ENCODE data around the gene PDE5A.
"Not testable (repeated sequence)": the region's sequence is repeated elsewhere in the genome, so short reads cannot be mapped to it uniquely, and the experiment has no call there.

Gene PDE5A

DNA sequence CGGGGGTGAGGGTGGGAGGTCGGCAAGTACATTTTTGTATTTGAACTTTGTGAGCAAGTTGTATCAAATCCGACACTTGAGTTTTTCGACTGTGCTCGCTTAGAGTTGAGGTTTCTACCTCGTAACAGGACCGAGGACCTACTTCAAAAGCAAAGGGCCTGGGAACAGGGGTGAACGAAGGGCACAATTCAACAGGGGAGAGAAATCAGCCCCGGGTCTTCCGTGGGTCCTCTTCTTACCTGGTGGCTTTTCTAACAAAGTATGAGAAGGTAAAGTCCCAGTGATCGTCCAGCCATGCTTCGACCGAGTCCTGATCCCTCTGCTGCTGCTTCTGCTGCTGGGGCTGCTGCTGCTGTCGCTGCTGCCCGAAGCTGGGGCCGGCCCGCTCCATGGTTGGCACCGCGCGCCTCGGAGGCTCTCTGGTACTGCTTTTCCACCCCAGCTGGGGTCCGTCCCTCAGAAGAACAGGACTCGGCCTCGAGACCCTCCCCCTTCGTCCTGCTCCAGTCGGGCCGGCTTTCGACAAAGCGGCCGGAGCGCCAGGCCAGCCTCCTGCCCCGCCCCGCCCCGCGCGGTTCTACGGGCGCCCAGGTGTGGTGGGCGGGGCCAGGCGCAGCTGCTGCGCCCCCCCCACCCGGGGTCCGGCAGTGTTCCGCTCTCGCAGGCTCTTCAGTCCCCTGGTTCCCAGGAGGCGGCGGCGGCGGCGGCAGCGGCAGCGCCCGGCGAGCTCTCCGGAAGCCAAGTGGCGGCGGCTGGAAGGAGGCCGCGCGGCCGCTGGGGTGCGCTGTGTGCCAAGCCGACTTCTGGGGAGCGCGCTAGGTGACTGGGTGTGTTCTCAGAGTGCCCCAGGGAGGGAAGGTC lies at the start of gene PDE5A:
Gene PDE5A (minus strand): TSS at position 524 of the 861 bp plus-strand sequence. CDS start 133 bp downstream, at position 391.
- peak; percentile 63 for DNase-seq (ENCODE audit: low spot score)

DNA sequence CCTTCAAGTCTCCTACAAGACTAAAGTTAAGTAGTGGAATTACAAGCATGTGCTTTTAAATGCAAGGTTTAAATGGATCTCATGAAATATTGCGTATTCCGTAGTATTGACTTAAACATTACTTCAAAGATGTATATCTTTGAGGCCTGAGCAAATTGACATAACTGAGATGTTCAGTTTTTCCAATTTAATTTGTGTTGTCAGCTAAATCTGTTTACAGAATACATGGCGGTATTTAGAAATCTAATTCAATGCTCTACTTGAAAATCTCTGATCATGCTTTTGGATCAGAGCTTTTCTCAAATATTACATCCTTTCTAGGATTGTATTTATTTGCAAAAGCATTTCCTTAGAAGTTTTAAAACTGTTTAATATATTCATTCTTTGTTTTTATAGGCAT lies 47.5 kb upstream of the PDE5A start:
- DNase-seq (ENCODE audit: low spot score) = no peak

DNA sequence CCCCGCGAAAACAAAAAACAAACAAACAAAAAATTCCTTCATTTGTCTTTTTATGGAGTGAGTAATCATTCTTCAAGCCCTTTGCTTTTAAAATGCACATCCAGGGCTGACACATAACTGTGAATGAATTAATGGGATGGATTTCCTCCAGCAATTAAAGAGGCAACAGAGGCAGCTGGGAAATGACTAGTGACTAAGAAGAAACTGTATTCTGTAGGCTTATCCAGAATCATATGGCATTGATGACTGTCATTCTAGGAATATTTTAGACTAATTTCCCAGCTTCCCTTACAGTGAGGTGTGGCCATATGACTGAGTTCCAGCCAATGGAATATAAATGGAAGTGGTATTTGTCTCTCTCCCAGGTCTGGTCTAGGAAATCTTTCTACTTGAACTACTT lies 46.8 kb upstream of the PDE5A start:
- DNase-seq (ENCODE audit: low spot score) = no peak

DNA sequence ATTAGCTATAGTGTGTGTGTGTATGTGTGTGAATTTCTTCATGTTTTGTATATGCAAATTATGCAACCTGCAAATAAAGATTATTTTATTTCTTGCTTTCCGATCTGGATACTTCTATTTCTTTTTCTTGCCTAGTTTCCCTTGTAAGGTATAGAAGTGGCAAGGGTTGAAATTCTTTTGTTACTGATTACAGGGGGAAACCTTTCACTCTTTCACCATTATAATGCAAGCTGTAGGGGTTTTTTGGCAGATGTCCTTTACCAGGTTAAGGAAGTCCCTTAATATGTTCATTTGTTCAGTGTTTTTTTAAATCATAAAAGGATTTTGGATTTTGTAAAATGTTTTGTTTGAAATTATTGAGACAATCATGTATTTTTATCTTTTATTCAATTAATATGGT lies 44.3 kb upstream of the PDE5A start:
- no peak for DNase-seq (ENCODE audit: low spot score)

DNA sequence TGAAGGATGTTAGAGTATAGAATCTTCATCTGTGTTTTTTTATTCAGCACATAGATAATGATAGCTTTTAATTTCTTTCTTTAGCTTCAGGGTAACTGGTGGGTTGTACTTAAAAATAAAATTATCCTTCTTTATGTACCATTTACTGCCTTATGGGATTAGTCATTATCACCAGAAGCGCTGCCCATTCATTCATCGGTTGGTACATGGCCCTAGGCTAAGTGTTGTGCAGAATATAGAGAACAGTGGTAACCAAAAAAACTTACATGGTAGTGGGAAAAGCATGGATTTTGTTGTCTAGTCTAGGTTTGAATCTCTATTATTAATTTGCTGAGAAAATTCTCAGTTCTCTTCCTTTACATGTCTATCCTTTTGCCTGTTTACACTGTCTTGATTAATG lies 43.5 kb upstream of the PDE5A start:
- no peak for DNase-seq (ENCODE audit: low spot score)

DNA sequence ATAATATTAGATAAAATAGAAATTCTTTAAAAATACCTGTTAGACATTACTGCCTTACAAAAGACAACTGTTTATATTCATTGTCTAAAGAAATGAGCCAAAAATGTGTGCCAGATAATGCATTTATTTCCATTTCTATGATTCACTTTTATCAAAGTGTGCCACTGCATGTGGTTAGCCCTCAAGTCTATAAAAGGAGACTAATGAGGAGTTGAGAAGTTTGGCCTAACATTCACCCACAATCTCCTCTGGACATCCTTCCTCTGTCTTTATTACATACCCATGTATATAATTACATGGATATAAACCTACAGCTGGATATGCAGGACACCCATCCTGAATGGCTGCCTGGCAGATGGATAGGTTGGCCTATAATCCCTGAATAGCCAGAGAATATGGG lies 42.6 kb upstream of the PDE5A start:
- no peak for DNase-seq (ENCODE audit: low spot score)

DNA sequence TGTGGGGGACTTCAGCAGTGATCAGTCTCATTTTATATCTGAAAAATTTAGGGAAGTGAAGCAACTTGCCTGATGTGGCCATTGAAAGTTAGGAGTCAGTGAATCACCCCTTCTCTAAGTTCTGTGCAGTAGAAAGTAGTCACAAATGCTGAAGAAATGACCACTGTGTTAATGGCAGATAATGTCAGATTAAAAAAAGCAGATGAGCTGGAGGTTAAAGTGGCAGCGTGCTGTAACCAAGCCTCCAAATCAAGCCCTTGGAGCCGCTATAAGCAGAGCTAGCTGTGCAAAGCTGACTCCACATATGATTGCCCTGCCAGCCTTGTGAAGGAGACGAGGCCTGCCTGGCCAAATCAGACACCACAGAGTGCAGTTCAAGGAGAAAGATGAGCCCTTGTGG lies 39.2 kb upstream of the PDE5A start:
- no peak for DNase-seq (ENCODE audit: low spot score)

DNA sequence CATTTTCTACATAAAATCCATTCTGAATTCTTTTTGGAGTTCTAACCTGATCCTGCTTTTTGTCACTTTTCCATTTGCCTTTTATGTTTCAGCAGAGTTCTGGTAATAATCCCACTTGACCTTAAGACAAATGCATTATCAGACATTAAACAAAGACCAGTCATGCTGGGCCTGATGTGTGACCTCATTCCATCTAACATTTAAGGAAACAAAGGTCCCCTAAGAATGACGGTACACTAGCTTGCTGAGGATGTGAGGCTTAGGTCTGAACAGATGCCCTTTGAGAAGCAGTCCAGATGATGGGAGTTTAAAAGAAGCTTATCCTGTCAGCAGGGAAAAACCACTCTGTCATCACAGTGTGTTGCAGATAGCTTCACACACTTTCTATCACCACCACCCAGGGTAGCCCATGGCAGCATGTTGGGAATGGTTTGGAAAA lies 38.1 kb upstream of the PDE5A start:
- DNase-seq (ENCODE audit: low spot score) = no peak

DNA sequence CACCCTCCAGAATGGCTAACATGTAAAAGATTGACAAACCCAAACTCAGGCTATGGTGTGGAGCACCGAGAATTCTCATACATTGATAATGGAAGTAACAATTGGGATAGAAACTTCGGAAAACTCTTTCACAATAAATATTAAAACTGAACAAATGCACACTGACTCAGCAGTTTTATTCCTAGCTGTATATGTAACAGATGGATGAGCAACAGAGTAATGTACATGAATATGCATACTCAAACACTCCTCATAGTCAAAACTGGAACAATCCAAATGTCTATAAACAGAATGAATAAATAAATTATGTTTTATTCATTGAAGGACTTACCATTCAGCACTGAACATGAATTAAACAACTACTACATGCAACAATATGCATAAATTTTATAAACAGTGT lies 37.1 kb upstream of the PDE5A start:
- DNase-seq (ENCODE audit: low spot score) = no peak

DNA sequence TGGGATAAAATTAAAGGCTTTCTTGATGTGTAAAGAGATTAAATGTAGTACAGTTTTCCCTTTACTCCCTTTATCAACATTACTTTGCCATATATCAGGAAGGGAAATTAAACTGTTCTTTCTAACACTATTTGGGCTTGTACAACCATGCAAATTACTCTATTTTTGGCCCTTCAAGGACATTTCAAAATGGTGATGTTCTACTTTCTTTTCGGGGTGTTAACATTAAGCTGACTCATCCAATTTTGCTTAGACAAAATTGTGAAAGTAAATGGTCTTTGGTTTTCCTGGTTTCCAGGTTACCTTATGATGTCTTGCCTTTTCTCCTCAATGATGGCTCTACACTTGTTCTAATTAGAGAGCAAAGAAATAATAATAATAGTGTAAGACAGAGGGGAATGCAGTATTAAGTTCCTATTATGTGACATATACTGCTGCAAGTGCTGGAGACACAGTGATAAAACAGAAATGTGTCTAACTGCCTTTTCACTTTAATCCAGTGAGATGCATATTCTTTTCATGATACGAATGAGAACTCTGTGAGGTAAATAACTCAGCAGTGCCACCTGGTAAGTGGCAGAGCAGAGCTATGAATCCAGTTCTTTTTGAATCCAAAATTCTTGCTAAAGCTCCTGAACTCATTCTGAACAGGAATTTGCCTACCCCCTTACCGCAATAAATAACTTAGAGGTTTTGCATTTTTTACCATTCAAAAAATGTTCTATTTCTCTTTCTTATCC lies 35.7 kb upstream of the PDE5A start:
- no peak for DNase-seq (ENCODE audit: low spot score)

DNA sequence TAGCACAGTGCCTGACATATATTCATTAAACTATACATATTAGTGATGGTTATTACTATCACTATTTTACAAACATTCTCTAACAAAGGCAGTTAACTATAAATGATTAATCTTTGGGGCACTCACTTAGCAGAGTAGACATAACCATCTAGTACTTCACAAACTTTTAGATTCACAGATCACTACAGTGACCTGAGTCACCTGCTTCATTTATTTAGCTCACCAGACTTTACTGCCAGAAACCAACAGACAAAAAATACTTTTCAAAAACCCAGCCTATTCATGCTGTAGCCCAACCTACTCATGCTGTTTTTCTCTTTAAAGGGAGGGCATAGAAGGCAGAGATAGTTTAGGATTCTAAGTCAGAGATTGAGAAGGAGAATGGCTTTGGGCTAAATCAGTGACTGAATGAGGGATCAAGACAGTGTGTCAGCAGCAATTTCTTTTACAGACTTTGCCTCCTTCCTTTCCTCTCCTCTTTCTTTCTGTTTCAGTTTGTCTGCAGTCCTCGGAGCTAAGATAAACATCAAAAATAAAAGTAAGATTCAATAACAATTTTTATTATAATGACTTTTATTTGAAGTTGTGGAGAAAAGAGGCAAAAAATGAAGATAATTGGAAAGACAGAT lies 34.7 kb upstream of the PDE5A start:
- no peak for DNase-seq (ENCODE audit: low spot score)

DNA sequence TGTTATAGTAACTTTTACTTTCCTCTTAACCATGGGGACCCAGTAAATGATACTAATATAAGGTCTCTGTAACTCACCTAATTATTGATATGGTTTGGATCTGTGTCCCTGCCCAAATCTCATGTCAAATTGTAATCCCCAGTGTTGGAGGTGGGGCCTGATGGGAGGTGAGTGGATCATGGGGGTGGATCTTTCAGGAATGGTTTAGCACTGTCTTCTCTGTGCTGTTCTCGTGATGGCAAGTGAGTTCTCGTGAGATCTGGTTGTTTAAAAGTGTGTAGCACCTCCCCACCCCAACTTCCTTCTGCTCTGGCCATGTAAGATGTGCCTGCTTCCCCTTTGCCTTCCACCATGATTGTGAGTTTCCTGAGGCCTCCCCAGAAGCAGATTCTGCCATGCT lies 34.0 kb upstream of the PDE5A start:
- not testable (repeated sequence) for DNase-seq (ENCODE audit: low spot score)

DNA sequence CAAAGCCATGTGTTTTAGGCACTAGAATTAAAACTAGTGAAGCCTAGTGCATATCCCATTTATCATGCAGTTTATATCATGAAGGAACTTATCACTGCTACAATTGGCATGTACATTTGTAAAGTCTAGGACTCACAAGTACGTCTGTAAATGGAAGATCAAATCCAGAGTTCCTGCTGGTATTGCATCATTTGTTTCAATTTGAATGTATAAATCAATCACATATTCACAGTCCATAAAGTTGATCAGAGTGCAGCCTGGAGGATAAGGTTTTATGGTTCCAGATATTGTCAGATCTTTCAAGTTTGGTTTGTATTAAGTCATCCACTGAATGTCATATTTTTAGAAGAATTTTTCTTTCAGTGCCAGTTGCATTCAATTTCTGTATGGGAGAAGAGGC lies 32.6 kb upstream of the PDE5A start:
- DNase-seq (ENCODE audit: low spot score) = no peak

DNA sequence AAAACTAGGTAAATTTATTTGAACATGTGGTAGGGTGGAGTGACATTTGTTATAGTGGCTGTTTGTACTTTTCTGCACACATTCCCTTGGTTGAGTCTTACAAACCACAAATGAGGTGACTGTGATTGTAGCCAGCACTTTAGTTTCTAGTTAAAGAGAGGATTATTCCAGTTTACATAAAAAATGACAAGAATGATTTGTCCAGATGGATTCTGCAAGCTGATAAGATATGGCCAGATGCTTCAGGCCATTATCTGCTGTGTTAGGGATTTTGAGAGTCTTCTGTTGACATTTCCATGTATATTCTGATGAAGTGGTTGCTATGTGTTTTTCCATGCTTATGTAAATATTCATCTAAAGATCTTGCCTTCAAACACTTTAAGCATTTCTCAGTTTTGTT lies 31.0 kb upstream of the PDE5A start:
- no peak for DNase-seq (ENCODE audit: low spot score)

DNA sequence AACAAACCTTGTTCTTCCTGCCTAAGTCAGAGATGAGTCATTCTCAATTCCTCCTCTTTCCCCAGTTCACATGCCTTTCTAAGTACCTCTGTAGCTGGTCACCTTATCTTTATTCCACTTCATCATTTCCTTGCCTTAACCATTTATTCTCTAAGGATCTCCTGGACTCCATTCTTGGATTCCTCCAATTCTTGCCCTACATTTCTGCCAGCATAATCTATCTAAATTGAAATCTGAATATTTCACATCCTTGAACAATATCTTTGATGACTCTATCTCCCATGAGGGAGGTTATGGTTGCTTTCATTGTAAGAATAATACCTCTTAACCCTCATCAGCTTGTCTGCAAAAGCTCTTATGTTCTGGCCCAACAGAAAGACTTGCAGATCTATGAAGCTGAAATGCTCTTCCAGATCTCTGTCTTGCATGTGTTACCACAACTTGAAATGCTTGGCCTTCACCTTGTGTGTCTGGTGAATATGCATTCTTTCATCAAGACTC lies 28.6 kb upstream of the PDE5A start:
- DNase-seq (ENCODE audit: low spot score) = no peak

DNA sequence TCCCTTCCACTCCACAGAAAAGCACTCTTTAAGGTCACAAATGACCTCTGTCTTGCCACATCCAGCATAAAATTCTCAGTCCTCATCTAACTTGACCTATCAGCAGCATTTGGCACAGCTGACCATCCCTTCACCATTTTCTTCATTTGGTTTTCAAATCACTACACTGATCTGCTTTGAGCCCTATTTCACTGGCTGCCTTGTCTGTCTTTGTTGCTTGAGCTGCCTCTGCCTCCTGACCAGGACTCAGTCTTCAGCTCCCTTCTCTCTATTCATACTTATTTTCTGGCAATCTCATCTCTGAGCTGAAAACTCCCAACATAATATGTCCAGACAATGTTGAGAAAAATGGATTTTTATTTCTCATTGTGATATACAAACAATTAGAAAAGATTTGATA lies 27.7 kb upstream of the PDE5A start:
- DNase-seq (ENCODE audit: low spot score) = no peak

DNA sequence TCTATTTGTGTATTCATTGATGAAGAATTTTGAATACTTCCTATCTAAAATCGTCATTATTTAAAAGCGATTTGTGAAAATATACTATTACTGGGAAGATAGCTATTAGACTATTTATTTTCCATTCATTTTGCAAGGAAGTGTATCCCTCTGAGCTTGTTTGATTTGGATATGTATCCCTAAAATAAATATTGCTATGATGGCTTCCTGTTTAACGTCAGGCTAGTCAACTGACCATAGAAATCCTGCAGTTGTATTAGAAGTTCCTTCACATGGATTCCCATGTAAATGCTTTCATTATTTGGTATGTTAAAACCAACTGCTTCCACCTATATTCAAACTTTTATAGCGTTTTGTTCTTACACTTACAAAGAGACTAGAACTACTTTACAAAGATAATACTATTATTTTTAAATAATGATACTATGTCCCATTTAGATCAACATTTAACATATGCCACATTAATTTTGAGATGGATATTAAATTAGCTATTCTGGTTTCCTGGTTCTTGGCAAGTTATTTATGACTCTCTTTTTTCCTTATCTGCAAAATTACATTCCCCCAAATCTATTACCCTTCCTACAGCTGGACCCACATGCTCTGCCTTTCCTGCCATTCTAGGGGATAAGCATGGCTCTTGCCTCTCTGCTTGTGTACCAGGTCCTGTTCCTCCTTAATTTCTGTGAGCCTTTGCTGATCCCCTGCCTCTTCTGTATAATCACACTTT lies 26.7 kb upstream of the PDE5A start:
- no peak for DNase-seq (ENCODE audit: low spot score)

DNA sequence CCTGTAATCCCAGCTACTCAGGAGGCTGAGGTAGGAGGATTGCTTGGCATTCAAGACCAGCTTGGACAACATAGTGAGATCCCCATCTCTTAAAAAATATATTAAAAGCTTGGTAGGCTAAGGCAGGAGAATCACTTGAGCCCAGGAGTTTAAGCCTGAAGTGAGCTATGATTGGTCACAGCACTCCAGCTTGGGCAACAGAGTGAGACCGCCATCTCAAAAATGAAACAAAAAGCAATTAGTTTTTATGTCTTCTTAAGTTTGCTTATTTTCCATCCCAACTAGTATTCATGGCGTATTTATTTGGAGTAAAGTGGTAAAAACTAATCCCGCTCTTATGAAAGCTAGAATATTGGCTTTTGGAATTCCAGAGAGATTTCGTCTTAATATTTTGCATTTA lies 25.4 kb upstream of the PDE5A start:
- DNase-seq (ENCODE audit: low spot score) = no peak

DNA sequence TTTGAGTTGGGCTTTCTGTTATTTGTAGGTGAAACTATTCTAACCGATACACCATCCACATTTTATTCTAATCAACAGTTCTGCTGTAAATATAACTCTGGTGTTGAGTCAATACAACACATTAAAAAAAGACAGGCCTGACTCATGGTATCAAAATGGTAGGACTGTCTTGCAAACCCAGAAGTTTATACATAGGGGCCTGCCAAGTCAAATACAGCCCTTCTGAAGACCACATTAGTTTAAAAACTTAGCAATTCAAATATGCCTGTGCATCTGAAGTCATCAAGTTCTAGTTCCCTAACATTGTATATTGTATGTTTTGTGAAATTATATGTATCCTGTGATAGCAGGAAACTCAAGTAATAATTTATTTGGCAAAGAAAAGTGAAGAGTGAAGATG lies 24.4 kb upstream of the PDE5A start:
- no peak for DNase-seq (ENCODE audit: low spot score)

DNA sequence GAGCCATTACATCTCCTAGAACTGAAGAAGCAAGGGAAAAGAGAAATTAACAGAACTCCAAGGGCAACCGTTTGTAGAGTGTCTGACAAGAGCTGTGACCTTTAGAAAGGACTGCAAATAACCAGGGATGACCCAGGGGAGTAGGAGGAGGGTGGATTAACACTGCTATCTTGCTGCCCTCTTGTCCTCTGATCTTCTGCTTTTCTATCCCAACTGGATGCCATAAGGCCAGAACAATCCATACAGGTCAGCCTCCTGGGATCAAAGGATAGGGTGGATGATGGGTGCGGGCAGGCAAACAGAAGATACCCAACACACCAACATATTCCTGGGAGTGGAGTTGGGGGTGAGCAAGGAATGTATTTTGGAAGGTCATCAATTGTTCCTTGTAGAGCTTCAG lies 19.8 kb upstream of the PDE5A start:
- DNase-seq (ENCODE audit: low spot score) = no peak

DNA sequence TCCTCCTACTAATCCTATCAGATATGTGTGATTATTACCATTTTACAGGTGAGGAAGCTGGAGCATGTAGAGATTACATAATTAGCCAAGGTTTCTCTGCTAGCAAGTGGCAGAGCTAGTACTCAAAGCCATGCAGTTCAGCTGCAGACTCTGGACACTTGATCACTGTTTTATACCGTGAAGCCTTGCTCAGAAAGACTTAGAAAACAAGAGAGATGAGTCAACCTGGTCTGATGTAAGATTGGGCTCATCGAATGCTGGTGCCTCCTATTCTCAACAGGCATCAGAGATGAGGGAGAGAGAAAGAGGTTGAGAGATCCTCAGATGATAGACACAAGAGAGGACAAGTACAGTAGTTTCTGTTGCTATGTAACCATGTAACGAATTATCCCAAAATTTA lies 19.0 kb upstream of the PDE5A start:
- no peak for DNase-seq (ENCODE audit: low spot score)
